ENCODE results near the gene COIL. TPM values are rescaled to one million over a fixed set of nuclear protein-coding genes. Genes with fewer than 3 reads are reported as not detected.

Gene COIL
- total and polyA plus RNA-seq, 9 of the 15 experiments (the other 6 are each of a cell fraction or from before 2014, with no cell fraction given): 23.9 to 41.3 (median 28.7) TPM

DNA sequence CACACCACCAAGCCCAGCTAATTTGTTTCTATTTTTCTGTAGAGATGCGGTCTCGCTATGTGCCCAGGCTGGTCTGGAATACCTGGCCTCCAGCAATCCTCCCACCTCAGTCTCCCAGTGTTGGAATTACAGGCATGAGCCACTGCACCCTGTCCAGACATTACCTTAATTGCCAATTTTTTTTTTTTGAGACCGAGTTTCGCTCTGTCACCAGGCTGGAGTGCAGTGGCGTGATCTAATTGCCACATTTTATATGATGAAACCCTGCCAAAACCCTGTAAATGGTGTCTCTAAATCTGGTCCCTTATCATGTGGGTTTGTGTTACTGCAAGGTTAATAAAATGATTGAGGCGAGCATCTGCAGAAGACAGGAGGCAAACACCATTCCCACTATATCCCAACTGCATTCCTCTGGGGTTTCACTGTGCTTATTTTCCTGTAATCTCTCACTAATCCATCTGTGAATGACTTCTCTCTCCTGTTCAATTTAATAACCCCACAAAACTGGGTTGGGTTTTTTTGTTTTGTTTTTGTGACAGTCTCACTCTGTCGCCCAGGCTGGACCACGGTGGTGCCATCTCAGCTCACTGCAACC is 27.6 kb downstream of the COIL start (continued):
- no peak for TF ChIP-seq MGA (IDR thresholded peaks at IDR 0.05)
- no peak for TF ChIP-seq ZNF586 (CRISPR knock-in tag; conservative IDR thresholded peaks at IDR 0.05)
- TF ChIP-seq, protein P1, sequence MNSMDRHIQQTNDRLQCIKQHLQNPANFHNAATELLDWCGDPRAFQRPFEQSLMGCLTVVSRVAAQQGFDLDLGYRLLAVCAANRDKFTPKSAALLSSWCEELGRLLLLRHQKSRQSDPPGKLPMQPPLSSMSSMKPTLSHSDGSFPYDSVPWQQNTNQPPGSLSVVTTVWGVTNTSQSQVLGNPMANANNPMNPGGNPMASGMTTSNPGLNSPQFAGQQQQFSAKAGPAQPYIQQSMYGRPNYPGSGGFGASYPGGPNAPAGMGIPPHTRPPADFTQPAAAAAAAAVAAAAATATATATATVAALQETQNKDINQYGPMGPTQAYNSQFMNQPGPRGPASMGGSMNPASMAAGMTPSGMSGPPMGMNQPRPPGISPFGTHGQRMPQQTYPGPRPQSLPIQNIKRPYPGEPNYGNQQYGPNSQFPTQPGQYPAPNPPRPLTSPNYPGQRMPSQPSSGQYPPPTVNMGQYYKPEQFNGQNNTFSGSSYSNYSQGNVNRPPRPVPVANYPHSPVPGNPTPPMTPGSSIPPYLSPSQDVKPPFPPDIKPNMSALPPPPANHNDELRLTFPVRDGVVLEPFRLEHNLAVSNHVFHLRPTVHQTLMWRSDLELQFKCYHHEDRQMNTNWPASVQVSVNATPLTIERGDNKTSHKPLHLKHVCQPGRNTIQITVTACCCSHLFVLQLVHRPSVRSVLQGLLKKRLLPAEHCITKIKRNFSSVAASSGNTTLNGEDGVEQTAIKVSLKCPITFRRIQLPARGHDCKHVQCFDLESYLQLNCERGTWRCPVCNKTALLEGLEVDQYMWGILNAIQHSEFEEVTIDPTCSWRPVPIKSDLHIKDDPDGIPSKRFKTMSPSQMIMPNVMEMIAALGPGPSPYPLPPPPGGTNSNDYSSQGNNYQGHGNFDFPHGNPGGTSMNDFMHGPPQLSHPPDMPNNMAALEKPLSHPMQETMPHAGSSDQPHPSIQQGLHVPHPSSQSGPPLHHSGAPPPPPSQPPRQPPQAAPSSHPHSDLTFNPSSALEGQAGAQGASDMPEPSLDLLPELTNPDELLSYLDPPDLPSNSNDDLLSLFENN (IDR thresholded peaks at IDR 0.05; ENCODE audit: low read depth in 2 of 2, low read length in 2 of 2): no peak
- TF ChIP-seq IRF1 (CRISPR knock-in tag; IDR thresholded peaks at IDR 0.05; ENCODE audit: borderline replicate concordance): no peak
- TF ChIP-seq ZNF717 (CRISPR knock-in tag; IDR thresholded peaks at IDR 0.05): no peak
